GM21737 (cell line): Measurements from ENCODE around the gene PRKAR2B.
"Not testable (repeated sequence)": the region's sequence is repeated elsewhere in the genome, so short reads cannot be mapped to it uniquely, and the experiment has no call there.

ENCODE experiments used
- ATAC-seq: cut with Tn5 transposase; IDR thresholded peaks from one replicate; pipeline ENCODE4 v1.9.1; 2021; ENCODE audit warnings: mild to moderate bottlenecking, moderate library complexity; ENCODE audit not compliant: unreplicated experiment

PRKAR2B gene

DNA sequence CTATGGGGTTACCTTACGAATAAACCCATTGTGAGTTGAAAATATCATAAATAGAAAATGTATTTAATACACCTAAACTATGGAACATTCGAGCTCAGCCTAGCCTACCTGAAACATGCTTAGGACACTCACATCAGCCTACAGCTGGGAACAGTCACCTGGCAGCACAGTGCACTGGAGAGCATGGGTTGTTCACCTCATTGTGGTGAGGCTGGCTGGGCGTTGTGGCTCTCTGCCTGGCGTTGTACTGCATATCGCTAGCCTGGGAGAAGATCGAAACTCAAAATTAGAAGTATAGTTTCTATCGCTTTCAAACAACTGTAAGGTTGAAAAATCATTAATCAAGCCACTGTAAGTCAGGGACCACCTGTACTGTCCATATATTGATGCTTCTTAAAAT is 107.0 kb downstream of the PRKAR2B start:
- no peak for ATAC-seq

DNA sequence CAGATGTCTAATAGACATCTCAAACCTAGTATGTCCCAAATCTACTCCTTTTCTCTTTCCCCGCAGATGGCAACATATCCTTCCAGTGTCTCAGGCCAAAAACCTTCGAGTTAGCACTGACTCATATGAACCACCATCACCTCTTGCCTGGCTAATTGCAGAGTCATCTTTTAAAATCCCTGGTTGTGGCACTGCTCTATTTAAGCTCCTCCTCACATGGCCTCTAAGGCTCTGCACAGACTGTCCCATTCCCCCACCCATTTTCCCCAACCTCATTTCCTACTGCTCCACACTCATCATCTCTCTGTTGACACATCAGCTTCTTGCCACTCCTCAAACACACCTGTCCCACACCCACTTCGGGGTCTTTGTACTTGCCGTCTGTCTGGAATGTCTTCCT is 107.5 kb downstream of the PRKAR2B start:
- no peak for ATAC-seq

DNA sequence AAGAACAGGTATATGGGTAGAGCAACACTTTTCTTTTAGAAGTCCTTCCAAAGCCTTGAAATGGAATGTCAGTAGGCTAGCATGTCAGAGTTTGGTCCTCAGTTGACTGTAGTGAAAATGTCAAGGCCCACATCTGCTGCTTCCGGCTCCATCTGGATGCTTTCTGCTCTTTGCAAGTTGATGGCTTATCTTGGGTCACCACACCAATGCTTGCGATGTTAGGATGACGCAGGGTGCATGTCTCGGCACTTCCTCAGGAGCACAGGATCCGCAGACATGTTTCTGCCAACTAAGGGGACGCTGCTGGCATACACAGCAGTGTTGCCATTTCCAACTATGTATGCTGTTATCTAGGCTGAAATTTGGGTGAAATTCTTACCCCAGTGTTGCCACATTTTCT is 110.3 kb downstream of the PRKAR2B start:
- no peak for ATAC-seq

DNA sequence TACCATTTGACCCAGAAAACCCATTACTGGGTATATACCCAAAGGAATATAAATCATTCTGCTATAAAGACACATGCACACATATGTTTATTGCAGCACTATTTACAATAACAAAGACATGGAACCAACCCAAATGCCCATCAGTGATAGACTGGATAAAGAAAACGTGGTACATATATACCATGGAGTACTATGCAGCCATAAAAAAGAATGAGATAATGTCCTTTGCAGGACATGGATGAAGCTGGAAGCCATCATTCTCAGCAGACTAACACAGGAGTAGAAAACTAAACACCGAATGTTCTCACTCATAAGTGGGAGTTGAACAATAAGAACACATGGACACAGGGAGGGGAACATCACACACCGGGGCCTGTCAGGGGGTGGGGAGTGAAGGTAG is 111.2 kb downstream of the PRKAR2B start:
- ATAC-seq = not testable (repeated sequence)

DNA sequence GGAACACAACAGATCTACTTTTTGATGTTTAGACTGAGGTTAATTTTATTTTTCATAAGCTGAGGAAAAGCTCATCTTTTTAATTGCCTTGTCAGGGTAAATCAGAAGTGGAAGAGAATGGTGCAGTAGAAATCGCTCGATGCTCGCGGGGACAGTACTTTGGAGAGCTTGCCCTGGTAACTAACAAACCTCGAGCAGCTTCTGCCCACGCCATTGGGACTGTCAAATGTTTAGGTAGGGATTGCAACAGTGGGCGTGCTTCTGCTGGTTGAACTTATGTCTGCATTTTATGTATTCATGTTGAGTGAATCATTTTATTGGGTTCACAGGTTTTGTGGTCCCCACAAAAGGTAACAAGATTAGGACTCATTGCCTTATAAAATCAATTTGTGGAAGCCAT is 112.6 kb downstream of the PRKAR2B start:
- no peak for ATAC-seq

DNA sequence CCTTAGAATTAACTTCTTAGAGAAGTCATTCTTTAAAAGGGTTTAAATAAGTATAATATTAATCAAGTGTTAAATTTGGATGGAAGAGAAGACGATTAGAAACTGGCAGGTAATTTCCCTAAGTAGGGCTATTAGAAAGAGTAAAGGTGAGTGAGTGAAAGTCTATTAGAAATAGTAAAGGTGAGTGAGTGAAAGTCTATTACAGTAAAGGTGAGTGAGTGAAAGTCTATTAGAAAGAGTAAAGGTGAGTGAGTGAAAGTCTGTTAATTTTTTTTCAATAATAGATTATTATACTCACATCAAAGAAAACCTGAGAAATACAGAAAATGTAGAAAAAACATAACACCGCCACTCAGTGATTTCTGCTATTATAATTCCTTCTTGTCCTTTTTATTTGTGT is 113.5 kb downstream of the PRKAR2B start:
- ATAC-seq = no peak

DNA sequence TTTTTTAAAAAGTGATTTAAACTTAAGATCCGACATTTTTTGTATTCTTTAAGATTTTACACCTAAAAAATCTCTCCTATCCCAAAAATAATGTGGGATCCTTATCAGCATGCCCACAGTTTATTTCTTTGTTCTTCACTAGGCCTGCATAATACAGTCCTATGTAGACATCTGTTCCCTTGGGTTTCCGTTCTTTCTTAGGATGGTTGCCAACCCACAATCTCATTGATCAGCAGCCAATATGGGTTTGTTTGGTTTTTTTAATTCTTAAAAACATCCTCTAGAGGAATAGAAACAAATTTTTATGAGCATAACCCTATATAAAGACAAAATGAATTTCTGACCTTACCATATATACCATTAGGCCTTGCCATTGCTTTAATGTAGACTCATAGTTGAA is 115.9 kb downstream of the PRKAR2B start:
- no peak for ATAC-seq

DNA sequence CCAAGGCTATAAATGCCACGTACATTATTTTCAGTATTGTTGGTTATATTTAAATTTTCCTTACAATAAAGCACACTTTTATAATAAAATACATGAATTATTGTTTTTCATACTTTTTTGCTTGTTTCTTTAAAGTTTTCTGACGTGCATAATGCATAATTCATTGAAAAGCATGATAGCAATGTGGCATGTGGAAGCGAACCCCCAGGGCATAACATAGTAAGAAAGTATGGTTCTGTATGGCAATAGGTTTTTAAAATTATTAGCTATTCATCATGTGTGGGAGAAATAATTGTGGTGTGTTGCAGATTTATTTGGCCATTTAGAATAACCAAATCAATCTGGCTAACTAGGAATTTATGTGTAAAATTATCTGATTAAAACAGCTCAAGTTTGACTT is 116.9 kb downstream of the PRKAR2B start:
- no peak for ATAC-seq

DNA sequence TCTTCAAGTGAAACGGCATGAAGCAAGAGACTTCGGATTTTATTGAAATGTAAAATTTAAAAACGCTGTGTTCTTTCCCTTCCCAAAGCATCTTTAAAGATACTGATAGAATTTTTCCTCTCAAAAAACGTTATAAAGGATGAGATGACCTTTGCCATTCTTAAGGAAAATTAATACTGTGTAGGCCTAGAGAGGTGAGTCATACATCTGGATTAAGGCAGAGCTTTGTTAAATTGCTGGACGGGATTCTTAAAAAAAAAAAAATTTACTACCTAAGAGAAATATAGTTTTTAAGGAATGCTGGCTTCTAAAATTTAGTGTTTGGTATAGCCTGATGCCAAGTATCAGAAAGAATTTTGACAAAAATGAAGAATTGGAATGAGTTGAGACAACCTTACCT is 118.0 kb downstream of the PRKAR2B start:
- ATAC-seq = no peak

DNA sequence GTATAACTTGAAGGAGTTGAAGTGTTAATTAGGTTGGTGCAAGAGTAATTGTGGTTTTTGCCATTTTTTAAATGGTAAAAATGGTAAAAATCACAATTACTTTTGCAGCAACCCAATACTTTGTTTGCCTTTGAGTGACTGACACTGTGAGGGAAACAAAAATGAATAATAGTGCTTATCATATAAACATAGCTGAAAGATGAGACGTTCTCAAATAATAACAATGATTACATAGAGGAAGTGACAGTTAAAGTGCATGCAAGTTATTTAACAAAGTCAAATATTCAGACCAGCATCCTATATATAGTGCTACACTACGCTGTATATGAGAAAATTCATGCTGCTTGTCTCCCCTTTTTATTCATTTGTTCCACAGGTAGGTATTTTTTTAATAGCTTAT is 119.6 kb downstream of the PRKAR2B start:
- no peak for ATAC-seq

DNA sequence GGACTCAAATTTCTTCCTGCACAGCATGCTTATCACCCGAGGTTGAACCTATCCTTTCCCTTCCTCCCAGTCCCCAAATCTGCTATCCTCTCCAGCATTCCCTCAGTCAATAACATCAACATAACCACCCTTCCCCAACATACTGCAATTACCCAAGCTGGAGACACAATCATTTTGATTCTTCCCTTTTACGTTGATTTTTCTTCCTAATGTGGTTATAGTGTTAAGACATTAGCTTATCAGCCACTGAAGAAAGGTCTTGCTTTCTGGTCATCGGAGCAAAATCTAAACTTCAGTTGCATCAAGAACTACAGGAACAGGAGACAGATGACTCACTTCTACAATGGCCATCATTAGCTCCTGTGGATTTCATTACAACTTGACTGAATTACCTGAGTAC is 120.8 kb downstream of the PRKAR2B start:
- ATAC-seq = no peak

DNA sequence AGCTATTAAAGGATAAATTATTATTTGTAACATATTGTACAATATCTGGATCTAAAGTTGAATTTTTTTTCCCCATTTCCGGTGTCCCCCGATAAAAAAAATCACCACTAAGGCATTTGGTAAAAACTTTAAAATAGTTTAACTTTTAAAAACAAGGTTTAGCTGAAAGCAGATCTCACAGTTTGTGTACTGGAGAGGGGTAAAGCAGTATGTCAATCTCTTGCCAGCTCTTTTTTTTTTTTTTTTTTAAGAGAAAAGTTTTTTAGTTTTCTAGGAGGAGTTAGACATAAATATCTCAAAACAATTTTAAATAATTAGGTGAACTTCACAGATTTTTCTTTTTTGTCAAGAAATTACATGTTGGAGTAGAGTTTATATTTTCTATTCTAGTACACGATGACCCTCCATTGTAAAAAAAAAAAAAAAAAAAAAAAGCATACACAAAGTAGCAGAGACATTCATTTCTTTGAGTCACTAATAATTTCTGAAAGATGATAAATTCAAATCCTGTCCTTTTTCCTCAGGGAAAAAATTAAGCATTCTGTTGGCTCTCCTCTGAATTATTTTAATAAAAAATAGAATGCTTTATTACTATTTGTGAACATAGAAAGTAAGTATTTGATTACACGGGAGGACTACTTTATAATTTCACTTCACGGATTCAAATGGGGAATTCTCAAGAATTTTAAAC is 122.4 kb downstream of the PRKAR2B start:
- no peak for ATAC-seq

DNA sequence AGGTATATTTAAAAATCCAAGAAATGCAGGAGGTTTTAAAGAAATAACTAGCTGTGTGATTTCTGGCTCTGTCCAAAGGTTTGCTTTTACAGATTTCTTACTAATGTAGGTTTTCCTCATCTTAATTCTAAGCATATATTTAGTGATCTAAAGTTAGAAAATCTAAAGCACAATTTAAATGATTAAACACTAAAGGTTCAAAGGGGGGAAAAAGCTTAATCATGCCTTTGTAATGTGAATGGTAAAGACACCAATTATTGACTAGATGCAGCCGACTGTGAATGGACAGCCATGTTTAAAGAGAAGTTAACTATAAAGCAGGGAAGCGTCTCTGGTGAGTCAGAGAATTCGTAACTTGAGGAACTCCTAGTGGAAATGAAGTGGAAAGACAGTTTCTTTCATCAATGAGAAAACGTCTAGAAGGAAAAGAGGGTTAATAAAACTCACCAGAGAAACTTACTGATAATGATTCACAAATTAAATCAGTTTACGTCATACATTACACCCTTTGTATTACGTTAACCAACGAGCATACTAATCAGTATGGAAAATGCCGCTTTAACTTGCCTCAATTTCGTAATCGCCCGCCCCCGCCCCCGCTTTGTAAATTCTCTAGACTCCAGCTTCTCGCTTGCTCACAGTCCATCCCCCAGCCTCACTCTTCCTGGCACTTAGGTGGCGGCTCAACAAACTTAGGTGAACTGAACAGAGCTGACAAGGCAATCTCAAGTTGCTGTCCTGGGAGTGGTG is 123.2 kb downstream of the PRKAR2B start:
- peak; percentile 0 for ATAC-seq

DNA sequence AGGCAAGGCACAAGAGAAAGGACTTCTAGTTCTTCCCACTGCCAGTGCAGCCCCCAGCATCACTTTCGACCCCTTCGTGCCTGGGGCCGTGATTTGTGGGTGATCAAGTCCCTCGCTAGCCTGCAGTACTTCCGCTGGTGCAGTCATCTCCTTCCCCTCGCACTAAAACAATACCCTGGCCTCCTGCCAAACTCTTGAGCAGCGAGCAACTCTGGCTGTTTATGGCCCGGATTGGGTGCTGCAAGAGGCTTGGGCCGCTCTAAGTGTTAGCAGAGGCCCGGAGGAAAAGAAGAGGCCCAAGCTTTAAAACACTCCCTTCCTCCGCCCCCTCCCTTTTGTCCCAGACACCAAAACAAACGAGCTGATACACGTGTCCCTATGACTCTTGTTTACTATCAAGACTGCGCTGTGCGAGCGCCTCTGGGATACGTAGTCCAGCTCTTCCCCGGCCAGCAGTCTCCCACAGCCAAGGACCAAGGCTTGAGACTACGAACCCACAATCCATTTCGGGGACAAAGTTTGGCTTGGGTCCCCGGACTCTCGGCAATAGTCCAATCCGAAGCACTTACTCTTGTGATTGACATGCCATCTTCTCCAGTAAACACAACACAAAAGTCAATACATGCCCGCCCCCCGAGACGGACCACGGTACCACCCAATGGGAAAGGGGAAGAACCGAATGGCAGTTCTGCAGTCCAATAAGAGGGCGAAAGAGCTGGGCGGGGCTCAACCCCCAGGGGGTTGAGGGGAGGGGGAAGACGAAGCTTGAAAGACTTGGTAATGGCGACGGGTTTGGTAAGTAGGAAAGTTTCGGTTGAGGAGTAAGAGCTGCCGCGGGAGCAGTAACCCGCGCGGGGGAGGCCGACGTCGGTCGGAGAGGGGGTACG is 124.0 kb downstream of the PRKAR2B start, which contains the start of gene HBP1:
HBP1 (plus strand) TSS at position 771 of the 887 bp plus-strand sequence. CDS start 10,891 bp downstream, outside the sequence.
- peak; percentile 88 for ATAC-seq

DNA sequence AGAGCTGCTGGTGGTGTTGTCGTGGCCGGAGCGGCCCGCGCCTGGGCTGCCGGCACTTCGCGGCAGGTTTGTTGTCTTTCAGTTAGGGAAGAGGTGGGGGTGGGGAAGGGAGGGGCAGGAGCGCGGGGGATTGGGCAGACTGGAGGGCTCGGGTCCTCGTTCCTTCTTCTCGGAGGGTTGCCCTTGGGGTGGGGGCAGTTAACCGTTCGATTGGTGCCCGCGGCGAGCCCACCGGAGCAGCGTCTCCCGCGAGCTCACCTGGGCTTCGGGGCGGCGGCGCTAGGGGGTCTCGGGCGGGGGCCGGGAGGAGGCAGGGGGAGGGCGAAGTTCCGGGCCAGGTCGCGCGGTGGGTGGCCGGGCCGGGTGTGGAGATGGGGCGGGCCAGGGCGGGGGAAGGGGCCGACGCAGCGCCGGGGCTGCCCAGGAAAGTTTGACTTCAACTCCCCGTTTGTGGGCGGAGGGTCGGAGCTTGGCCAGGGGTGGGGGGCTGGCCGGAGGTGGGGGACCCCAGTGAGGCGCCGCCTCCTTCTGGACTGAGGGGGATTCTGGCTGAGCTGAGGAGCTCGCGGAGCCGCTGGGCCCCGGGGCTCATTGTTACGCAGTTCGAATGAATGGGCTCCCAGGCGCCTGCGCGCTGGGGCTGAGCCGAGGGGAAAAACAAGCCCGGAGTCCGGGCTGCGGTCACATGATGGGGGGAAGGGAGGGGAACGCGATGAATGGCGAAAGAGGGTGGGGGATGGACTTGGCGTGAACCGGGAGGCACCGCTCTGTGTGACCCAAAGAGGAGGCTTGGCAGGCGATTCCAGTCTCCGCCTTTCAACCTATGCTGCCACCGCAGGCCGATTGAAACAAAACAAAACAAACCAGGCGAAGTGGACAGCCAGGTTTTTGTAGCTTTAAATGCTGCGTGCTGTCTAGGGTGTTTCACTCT is 124.9 kb downstream of the PRKAR2B start:
- ATAC-seq = peak; percentile 35

DNA sequence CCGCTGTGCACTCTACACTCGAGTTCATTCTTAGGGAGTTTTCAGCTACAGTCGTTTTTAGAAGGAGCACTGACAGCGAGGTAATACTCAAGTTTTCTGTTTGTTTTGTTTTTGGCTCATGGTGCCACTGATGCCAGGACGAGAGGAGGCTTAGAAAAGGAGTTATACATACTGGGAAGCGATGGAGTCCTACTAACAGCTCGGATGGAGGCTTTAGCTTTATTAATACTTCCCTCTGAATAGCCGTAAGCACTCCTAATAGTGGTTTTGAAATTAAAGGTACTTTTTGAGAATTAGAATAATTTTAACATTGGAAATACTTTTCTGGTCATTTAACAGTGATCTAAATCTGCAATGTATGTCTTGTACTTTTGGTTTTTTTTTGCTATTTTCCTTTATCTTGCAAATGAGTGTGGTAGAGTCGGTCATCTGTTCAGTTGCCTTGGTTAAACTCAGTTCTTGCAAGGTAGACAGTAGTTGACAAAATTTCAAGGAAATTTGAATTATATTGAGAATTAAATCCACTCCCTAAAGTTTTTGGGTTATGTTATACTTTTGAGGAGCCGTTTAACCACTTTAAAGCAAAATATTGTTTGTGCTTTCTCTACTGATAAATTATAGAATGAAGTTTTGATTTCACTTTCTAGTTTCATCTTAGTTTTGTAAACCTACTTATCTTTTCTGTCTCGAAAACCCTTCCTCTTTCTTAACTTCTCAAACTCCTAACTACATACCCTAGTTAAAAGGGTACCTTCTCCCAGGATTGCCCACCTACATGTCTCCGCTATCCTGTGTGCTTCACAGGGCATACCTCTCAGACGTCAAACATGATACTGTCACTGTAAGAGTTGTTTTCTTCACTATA is 125.8 kb downstream of the PRKAR2B start:
- no peak for ATAC-seq

DNA sequence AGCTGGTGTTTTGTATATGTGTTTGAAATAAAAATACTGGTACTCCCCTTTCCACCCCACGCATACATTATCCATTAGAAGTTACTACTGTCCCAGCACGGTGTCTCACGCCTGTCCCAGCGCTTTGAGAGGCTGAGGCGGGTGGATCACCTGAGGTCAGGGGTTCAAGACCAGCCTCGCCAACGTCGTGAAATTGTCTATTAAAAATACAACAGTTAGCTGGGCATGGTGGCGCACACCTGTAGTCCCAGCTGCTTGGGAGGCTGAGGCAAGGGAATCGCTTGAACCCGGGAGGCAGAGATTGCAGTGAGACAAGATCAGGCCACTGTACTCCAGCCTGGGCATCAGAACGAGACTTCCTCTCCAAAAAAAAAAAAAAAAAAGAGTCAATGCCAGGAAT is 127.0 kb downstream of the PRKAR2B start:
- no peak for ATAC-seq

DNA sequence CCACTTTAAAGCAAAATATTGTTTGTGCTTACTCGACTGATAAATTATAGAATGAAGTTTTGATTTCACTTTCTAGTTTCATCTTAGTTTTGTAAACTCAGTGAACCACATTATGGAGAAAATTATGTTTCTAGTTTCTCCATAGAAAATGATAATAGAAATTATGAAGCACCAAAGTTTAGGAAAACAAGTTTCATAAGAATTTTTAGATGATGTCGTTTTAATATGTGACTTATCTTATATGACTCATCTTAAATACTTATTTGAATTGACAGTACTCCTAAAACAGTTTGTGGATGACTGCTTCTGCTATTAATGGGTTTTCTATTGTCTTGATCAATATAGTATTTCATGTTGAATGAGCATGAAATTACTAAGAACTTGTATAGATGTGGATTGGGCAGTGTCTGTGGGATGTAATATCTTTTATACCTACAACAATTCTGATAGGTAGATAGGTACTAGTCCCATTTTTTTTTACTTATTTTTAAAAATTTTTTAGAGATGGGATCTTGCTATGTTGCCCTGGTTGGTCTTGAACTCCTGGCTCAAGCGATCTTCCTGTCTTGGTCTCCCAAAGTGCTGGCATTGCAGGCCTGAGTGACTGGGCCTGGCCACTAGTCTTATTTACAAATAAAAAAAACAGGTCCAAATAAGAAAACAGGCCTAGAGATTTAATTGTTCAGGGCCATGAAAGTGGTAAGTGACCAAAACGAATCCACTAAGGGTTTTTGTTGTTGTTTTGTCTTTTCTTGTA is 127.9 kb downstream of the PRKAR2B start:
- ATAC-seq = no peak

DNA sequence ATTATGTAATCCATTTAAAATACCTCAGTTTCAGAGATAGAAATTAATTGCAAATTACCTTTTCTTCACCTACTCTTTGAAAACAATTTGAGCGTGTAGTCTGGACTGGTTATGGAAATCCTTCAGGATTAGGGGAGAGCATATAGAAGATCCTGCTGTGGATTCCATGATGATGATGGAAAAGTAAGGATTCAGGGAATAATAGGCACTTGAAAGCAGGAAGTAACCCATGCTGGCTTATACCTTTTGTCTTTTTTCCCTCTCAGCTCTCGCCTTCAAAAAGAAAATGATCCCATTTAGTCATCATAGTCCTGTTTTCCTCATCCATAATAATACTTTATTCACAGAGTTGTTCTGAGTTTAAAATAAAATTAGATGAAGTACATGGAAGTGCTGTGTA is 128.7 kb downstream of the PRKAR2B start:
- ATAC-seq = no peak
